HCT116 (cell line): ENCODE results near the gene PNLDC1.

Source experiments
- CTCF ChIP-seq, 3 experiments: fragments of 200-600 bp in 1 of 3; sonication (generic) in 1 of 3; IDR thresholded peaks in 2 of 3; conservative IDR thresholded peaks in 1 of 3; 2 replicates each; pipeline ENCODE4 v1.5.1; 2012 to 2017; ENCODE audit warnings: low read depth in 2 of 3, low read length in 2 of 3, antibody characterized with exemption in 1 of 3, borderline replicate concordance in 1 of 3, control low read depth in 1 of 3, mild to moderate bottlenecking in 1 of 3, mixed read lengths in 1 of 3, mixed run types in 1 of 3, moderate library complexity in 1 of 3; ENCODE audit not compliant: insufficient read depth in 1 of 3
- EGR1 ChIP-seq: IDR thresholded peaks from 2 replicates; pipeline ENCODE4 v1.6.1; 2012; ENCODE audit warnings: low read depth
- EZH2phosphoT487 ChIP-seq: fragments of 200-600 bp; IDR thresholded peaks from 2 replicates; pipeline ENCODE4 v1.6.1; 2018; ENCODE audit warnings: antibody characterized with exemption, borderline replicate concordance
- FOSL1 ChIP-seq: IDR thresholded peaks from 2 replicates; pipeline ENCODE4 v1.6.1; 2012; ENCODE audit warnings: low read depth
- POLR2AphosphoS5 ChIP-seq: IDR thresholded peaks from 2 replicates; pipeline ENCODE4 v1.6.1; 2011; ENCODE audit warnings: mild to moderate bottlenecking, low read depth, low read length, moderate library complexity
- RAD21 ChIP-seq: IDR thresholded peaks from 2 replicates; pipeline ENCODE4 v1.6.1; 2012; ENCODE audit warnings: low read depth, mild to moderate bottlenecking
- REST ChIP-seq: IDR thresholded peaks from 2 replicates; pipeline ENCODE4 v1.6.1; 2012; ENCODE audit warnings: low read depth
- ZBTB33 ChIP-seq: IDR thresholded peaks from 2 replicates; pipeline ENCODE4 v1.6.1; 2011; ENCODE audit warnings: mild to moderate bottlenecking, low read length, moderate library complexity; ENCODE audit not compliant: insufficient replicate concordance; ENCODE audit errors: extremely low read depth

GRCh38 chr6:159833556-159833955, 33.5 kb downstream of the PNLDC1 start:
- TF ChIP-seq CTCF (IDR thresholded peaks at IDR 0.05 in 2 of 3, conservative IDR thresholded peaks at IDR 0.05 in 1 of 3; ENCODE audit: borderline replicate concordance in 1 of 3, insufficient read depth in 1 of 3, low read depth in 2 of 3, low read length in 2 of 3) (no peak), FOSL1 (no peak), EGR1 (no peak), RAD21 (no peak), ZBTB33 (no peak), REST (no peak), POLR2AphosphoS5 (no peak), EZH2phosphoT487 (no peak)
